Tibial artery (tissue), 4 donors: ENCODE data around the gene BEAN1.

Source experiments
- DNase-seq, 2 donors: peaks; one replicate each; pipeline ENCODE4 v3.0.0-alpha.2; 2019
- H3K27ac ChIP-seq, 2 donors: fragments of 200-600 bp; sonication (generic) in 1 of 2; 1 replicate in 1 of 2; 2 replicates in 1 of 2; pipeline ENCODE4 v1.5.1; 2018 to 2019; ENCODE audit warnings: mild to moderate bottlenecking in 1 of 2
- H3K27me3 ChIP-seq, 2 donors: fragments of 200-600 bp; sonication (generic) in 1 of 2; one replicate each; pipeline versions ENCODE4 v1.5.1 to v1.6.0; 2016 to 2019
- H3K36me3 ChIP-seq, 3 donors: fragments of 200-600 bp; sonication (generic) in 2 of 3; one replicate each; pipeline ENCODE4 v1.5.1; 2016 to 2019; ENCODE audit warnings: mild to moderate bottlenecking in 2 of 3
- H3K4me1 ChIP-seq, 4 donors: fragments of 200-600 bp; sonication (generic) in 2 of 4; 1 replicate in 3 of 4; 2 replicates in 1 of 4; pipeline ENCODE4 v1.5.1; 2016 to 2019
- H3K4me3 ChIP-seq, 2 donors: fragments of 200-600 bp; sonication (generic) in 1 of 2; 1 replicate in 1 of 2; 2 replicates in 1 of 2; pipeline ENCODE4 v1.5.1; 2018 to 2019; ENCODE audit warnings: mild to moderate bottlenecking in 2 of 2
- H3K9me3 ChIP-seq, 3 donors: fragments of 200-600 bp; sonication (generic) in 1 of 3; one replicate each; pipeline ENCODE4 v1.5.1; 2016 to 2019
- CTCF ChIP-seq, 2 experiments: fragments of 200-600 bp in 1 of 2; fragments of 450-650 bp in 1 of 2; IDR thresholded peaks; one replicate each; pipeline ENCODE4 v1.5.1; 2017 to 2019; ENCODE audit warnings: antibody characterized with exemption in 2 of 2, mild to moderate bottlenecking in 1 of 2, moderate library complexity in 1 of 2
- intact Hi-C: fragments of 100-400 bp; cut with DNase I; formaldehyde crosslinking; loops from one replicate; pipeline ENCODE4 v1.15.0; 2023; ENCODE audit warnings: low total_unique reads

BEAN1 gene

GRCh38 chr16:66380421-66380820 is 46.7 kb upstream of the BEAN1 start:
- Histone ChIP-seq H3K27me3 (peaks cover 0 to 3% of the 10 kb centered on the region in 2 donors), H3K27ac (no peak overlapping the region), H3K4me1 (no peaks in the 10 kb centered on the region), H3K4me3 (no peak overlapping the region), H3K9me3 (no peaks in the 10 kb centered on the region), H3K36me3 (peaks cover 0 to 7% (median 0%) of the 10 kb centered on the region in 3 donors)
- DNase-seq = peak in 1 of 2 donors; percentile 0
- intact Hi-C loops = no loop called here
- no peak for TF ChIP-seq CTCF (IDR thresholded peaks at IDR 0.05)

- H3K4me1 ChIP-seq = no peaks in the 10 kb centered on the region
These were observed 45.4 kb upstream of the BEAN1 start for GRCh38 chr16:66381585-66382170.

GRCh38 chr16:66382171-66382965 is 44.7 kb upstream of the BEAN1 start:
- Histone ChIP-seq H3K27ac (no peak overlapping the region), H3K36me3 (peaks cover 0 to 8% (median 0%) of the 10 kb centered on the region in 3 donors), H3K9me3 (no peaks in the 10 kb centered on the region), H3K4me1 (no peaks in the 10 kb centered on the region), H3K27me3 (peaks cover 0 to 3% of the 10 kb centered on the region in 2 donors), H3K4me3 (no peak overlapping the region)
- TF ChIP-seq CTCF (IDR thresholded peaks at IDR 0.05) = no peak
- intact Hi-C loops = no loop called here
- peak in 1 of 2 donors; percentile 56 for DNase-seq

More at GRCh38 chr16:66381585-66382170, 45.4 kb upstream of the BEAN1 start:
- H3K9me3 ChIP-seq = no peaks in the 10 kb centered on the region
- peaks cover 0 to 3% of the 10 kb centered on the region in 2 donors for H3K27me3 ChIP-seq
- intact Hi-C loops = no loop called here
- TF ChIP-seq CTCF (IDR thresholded peaks at IDR 0.05) = no peak
- no peak overlapping the region for H3K4me3 ChIP-seq
- no peak overlapping the region for H3K27ac ChIP-seq
- H3K36me3 ChIP-seq = peaks cover 0 to 7% (median 0%) of the 10 kb centered on the region in 3 donors
- DNase-seq = peak in 1 of 2 donors; percentile 13

GRCh38 chr16:66382966-66383299 is 44.2 kb upstream of the BEAN1 start:
- intact Hi-C loops = no loop called here
- Histone ChIP-seq H3K4me1 (no peaks in the 10 kb centered on the region), H3K27me3 (no peaks in the 10 kb centered on the region), H3K36me3 (peaks cover 0 to 13% (median 0%) of the 10 kb centered on the region in 3 donors), H3K27ac (no peak overlapping the region), H3K4me3 (no peak overlapping the region), H3K9me3 (no peaks in the 10 kb centered on the region)
- DNase-seq = no peak
- TF ChIP-seq CTCF (IDR thresholded peaks at IDR 0.05) = no peak

- no peak overlapping the region for H3K27ac ChIP-seq
- TF ChIP-seq CTCF (IDR thresholded peaks at IDR 0.05) = no peak
- no peaks in the 10 kb centered on the region for H3K9me3 ChIP-seq
- H3K36me3 ChIP-seq = peaks cover 0 to 18% (median 0%) of the 10 kb centered on the region in 3 donors
- peak in 1 of 2 donors; percentile 39 for DNase-seq
- no peaks in the 10 kb centered on the region for H3K4me1 ChIP-seq
- no peaks in the 10 kb centered on the region for H3K27me3 ChIP-seq
- H3K4me3 ChIP-seq = no peak overlapping the region
- intact Hi-C loops = no loop called here
These were observed 43.5 kb upstream of the BEAN1 start for GRCh38 chr16:66383551-66383950.
